ENCODE measurements around the gene OGG1. TPM values are rescaled to one million over a fixed set of nuclear protein-coding genes. Genes with fewer than 3 reads are reported as not detected.

OGG1 gene
- total and polyA plus RNA-seq, 9 of the 15 experiments (the other 6 are each of a cell fraction or from before 2014, with no cell fraction given) = 6.6 to 33.0 (median 24.4) TPM

DNA sequence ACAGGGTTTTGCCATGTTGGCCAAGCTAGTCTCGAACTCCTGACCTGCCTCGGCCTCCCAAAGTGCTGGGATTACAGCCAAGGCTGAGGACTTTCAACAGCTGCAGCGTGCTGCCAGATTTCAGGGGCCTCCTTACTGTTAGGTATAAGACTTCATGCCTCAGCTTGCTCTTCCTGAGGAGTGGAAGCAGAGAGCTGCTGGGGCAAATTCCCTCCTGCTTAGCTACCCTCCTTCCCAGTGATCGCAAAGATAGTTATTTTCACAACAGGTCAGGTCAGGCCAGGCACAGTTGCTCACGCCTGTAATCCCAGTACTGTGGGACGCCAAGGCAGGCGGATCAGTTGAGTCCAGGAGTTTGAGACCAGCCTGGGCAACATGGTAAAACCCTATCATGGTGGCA lies 48.7 kb upstream of the OGG1 start:
- Histone ChIP-seq H3K27me3 (ENCODE audit: control insufficient read depth in 2 of 2, insufficient read depth in 2 of 2, low read length in 2 of 2) (no peaks in the 10 kb centered on the region), H3K4me1 (replicated peaks in 1 of 2; ENCODE audit: control insufficient read depth in 2 of 2, insufficient read depth in 2 of 2, low read length in 2 of 2) (peaks cover 8 to 18% of the 10 kb centered on the region in 2 experiments; a peak in 4 of 5 replicates), H3K9ac (ENCODE audit: insufficient read depth in 1 of 2, low read depth in 2 of 2, low read length in 2 of 2) (no peak overlapping the region), H3K9me3 (replicated peaks; ENCODE audit: control insufficient read depth, insufficient read depth, low read depth, low read length) (no peaks in the 10 kb centered on the region), H3K36me3 (ENCODE audit: control insufficient read depth, insufficient read depth, low read length) (peaks cover 27% of the 10 kb centered on the region; the same call in 2 of the 3 replicates), H3K9me1 (ENCODE audit: control insufficient read depth, insufficient read depth, low read length) (peaks cover 3% of the 10 kb centered on the region), H2AFZ (ENCODE audit: low read depth, low read length) (no peak overlapping the region), H3K4me2 (ENCODE audit: insufficient read depth, low read length) (no peak overlapping the region), H3K4me3 (no peak overlapping the region), H4K20me1 (replicated peaks; ENCODE audit: control insufficient read depth, insufficient read depth, low read length) (no peaks in the 10 kb centered on the region), H3K79me2 (ENCODE audit: control insufficient read depth, insufficient read depth, low read length) (no peaks in the 10 kb centered on the region), H3K27ac (ENCODE audit: extremely low read depth, low read depth, low read length) (no peak overlapping the region; the same call in 2 of the 3 replicates)
- BruUV-seq (replicated peaks) = no TSS peak
- WGBS (ENCODE audit: insufficient coverage, low coverage, missing lambda C conversion rate) = 87% methylated on average over 7 of the region's 7 CpGs
- intact Hi-C loops (cut with micrococcal nuclease) (no loop called here), in situ Hi-C loops (cut with MboI) (no loop called here)
- POLR2A ChIA-PET = interaction anchor here (0.6 to 1.0 kb wide), 4 partner anchors 8 to 305 kb away, joined by 3 to 4 read pairs (median 4); no protein-coding TSS in a partner anchor
- no peak for ATAC-seq
- CTCF ChIA-PET (ENCODE audit: low intra/inter-chr PET ratio) = no interaction called here
- no peak for DNase-seq (ENCODE audit: extremely low read depth in 1 of 4, low spot score in 3 of 4)
- no peak for TF ChIP-seq KDM5B (IDR thresholded peaks at IDR 0.05; ENCODE audit: insufficient replicate concordance, low read depth, low read length)
- no peak for TF ChIP-seq GTF2F1 (IDR thresholded peaks at IDR 0.05; ENCODE audit: low read depth, low read length)
- TF ChIP-seq ZNF197 (CRISPR knock-in tag; IDR thresholded peaks at IDR 0.05; ENCODE audit: low read depth) = no peak
- TF ChIP-seq NCOA1 (IDR thresholded peaks at IDR 0.05; ENCODE audit: low read depth) = no peak
- TF ChIP-seq SAP30 (IDR thresholded peaks at IDR 0.05; ENCODE audit: borderline replicate concordance, insufficient read depth, low read depth, low read length, poor library complexity, severe bottlenecking) = no peak
- TF ChIP-seq, protein P1, sequence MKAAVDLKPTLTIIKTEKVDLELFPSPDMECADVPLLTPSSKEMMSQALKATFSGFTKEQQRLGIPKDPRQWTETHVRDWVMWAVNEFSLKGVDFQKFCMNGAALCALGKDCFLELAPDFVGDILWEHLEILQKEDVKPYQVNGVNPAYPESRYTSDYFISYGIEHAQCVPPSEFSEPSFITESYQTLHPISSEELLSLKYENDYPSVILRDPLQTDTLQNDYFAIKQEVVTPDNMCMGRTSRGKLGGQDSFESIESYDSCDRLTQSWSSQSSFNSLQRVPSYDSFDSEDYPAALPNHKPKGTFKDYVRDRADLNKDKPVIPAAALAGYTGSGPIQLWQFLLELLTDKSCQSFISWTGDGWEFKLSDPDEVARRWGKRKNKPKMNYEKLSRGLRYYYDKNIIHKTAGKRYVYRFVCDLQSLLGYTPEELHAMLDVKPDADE (conservative IDR thresholded peaks at IDR 0.05; ENCODE audit: control insufficient read depth, low read depth, low read length) = no peak
- TF ChIP-seq NCOA2 (IDR thresholded peaks at IDR 0.05; ENCODE audit: partially characterized antibody in 2 of 2) = no peak
- TF ChIP-seq, protein P2, sequence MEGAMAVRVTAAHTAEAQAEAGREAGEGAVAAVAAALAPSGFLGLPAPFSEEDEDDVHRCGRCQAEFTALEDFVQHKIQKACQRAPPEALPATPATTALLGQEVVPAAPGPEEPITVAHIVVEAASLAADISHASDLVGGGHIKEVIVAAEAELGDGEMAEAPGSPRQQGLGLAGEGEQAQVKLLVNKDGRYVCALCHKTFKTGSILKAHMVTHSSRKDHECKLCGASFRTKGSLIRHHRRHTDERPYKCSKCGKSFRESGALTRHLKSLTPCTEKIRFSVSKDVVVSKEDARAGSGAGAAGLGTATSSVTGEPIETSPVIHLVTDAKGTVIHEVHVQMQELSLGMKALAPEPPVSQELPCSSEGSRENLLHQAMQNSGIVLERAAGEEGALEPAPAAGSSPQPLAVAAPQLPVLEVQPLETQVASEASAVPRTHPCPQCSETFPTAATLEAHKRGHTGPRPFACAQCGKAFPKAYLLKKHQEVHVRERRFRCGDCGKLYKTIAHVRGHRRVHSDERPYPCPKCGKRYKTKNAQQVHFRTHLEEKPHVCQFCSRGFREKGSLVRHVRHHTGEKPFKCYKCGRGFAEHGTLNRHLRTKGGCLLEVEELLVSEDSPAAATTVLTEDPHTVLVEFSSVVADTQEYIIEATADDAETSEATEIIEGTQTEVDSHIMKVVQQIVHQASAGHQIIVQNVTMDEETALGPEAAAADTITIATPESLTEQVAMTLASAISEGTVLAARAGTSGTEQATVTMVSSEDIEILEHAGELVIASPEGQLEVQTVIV (CRISPR knock-in tag; IDR thresholded peaks at IDR 0.05; ENCODE audit: borderline replicate concordance) = no peak
- TF ChIP-seq CXXC5 (CRISPR knock-in tag; IDR thresholded peaks at IDR 0.05) = no peak
- FAIRE-seq = peak; percentile 6
